NCI-H510A treated with DMSO at 0.1 percent for 48 hours (cell line): ENCODE measurements around the gene HAO1.
"Not testable (repeated sequence)": the region's sequence is repeated elsewhere in the genome, so short reads cannot be mapped to it uniquely, and the experiment has no call there.

ENCODE experiments used
- DNase-seq: peaks from one replicate; lab custom pipeline; 2025; lab: John Stamatoyannopoulos, UW

Gene HAO1

DNA sequence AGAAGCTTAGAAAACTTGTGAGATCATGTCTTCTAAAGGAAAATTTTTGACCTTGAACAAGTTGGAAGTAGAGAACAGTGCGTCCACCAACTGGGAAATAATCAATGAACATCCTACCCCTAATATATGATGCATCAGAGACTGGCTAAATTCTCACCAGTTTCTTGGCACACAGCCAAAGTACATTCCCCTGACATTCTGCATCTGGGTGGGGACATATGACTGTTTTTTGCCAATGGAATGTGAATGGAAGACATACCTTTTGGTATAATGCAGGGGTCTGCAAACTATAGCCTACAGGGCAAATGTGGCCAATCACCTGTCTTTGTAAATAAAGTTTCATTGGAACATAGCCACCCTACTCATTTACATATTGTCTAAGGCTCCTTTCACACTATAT, 84.7 kb downstream of the HAO1 start:
- DNase-seq = no peak

DNA sequence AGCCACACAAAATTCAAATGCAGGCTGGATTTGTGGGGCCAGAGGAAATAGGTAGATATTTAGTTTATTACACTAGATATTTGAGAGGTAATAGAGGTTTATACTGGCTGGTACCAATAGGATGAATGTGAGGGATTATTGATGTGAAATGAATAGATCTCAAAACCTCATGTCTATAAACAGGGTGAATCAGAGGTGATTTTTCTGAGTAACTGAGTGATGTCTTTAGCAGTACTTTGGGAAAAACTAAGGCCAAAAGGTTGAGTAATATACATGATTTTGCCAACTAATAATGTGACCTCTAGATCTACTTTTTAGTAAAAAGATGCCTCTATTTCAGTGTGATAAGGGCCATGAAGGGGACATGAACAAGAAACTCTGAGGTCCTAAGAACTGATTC, 86.8 kb downstream of the HAO1 start:
- no peak for DNase-seq

DNA sequence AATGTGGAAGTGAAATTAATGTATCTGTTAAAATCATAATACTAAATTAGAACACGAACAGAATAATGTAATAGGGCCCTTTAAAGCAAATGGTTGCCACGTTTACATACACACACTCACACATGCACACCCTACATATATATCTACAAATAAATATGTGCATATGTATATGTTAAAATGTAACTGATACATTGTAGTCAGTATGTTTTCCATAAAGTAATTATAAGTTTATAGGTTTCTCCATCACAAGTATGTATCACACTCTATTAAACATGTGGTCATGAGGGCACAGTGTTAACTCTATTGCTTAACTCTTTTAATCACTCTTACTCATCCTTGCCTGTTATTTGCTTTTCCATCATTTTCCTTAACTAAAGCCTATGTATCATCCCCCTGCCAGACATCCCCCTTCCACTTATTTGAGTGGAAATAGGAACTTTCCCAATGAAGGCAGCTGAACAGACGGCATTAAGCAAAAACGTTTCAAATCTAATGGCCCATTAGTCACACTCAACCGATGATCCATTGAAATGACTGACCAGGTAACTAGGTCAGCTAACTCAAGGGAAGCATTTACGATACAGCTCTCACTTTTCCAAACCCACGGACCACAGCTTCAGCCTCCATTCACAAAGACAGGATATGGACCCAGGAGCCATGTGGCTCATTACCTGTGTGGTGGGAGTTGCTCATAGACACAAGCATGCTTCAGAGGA, 89.3 kb downstream of the HAO1 start:
- no peak for DNase-seq

DNA sequence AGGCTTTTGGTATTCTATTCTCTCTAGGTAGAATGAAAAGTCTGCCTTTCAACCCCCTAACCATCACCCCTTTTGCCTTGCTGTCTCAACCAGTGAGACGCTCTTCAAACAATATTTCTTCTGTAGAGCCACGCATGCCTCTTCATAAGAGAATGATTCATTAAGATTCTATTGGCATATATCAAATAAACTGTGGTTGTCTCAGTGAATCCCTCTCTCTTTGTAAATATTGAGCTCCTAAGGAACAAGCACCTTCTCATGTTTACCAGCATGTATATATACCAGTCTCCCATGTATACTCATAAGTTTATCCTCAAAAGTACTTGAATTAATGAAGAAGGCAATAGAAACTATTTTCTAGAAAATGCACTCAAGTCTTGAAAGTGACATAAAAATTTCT, 90.6 kb downstream of the HAO1 start:
- no peak for DNase-seq

DNA sequence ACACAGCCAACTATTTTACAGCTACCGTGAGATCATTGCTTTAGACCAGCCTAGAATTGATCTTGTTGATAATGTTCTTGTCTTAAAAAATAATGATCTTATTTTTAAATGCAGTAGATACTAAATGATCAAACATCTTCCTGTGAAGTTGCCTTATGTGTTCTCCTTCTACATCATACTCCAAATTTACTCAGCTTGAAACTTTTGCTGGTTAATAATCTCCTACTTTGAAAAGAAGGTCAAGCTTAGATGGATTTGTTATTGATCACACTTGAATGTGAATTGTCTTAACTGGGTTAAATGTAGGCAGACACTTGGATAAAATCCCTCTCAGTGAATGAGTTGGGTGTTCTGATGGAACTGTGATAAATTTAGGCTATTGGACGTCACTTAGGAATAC, 91.9 kb downstream of the HAO1 start:
- no peak for DNase-seq

DNA sequence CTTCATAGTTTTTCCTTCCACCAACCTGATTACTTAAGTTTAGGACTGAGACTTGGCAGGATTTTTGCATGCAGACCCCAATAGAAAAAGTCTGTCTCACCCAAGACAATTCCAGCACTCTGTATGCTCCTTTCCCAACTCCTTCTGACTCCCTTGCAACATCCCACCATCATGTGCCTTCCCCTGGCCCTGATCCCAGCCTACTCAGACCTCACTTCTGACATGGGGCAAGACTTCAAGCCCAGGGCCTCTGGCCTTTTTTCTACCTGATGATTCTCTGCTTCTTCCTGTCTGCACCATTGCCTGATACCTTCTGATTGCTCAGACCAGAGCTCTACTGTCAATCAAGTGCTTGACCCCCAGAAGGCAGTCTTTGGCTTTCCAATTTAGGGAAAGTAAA, 96.6 kb downstream of the HAO1 start:
- no peak for DNase-seq

DNA sequence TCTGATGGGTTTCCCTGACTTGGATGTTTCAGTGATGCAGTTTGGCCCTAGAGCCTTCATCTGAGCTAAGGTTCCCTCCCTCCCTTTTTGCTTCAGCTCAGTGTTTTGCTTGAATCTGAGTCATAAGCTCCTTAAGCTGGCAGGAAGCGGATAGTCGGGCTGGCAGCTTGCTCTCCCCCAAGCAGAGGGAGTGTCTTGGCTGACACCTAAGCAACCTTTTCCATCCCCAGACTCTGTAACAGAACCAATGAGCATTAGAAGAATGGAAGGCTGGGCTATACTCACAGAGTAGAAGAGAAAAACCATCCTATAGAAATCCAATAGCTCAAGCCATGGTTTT, 98.3 kb downstream of the HAO1 start:
- DNase-seq = no peak

DNA sequence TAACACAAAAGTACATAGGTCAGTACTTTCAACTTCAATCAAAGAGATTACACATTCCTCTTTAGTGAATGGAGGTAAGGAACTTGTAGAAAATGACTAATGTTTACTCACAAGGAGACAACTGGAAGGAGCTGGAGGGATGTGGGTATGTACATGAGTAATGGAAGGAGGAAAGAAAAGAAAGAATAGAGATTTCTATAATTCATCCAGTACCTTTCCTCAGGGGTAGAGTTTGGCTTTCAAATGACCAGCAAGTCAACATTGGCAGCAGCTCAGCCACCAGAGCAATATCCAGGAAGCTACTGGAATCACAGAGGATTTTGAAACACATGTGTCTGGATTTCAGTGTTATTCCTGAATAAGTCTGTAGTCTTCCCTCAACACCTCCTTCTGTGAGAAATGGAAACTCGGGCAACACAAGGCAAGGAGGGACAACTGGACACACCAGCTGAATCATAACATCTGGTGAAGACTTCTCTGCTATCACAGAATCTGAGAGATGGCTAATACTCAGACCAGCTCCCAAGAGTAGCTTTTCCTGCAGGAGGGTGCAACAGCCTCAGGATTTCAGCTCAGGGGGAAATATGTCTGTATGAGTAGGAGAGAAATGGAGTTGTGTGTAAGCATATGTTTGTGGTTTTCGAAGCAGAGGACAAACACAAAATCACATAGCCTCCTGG, 98.8 kb downstream of the HAO1 start:
- no peak for DNase-seq

DNA sequence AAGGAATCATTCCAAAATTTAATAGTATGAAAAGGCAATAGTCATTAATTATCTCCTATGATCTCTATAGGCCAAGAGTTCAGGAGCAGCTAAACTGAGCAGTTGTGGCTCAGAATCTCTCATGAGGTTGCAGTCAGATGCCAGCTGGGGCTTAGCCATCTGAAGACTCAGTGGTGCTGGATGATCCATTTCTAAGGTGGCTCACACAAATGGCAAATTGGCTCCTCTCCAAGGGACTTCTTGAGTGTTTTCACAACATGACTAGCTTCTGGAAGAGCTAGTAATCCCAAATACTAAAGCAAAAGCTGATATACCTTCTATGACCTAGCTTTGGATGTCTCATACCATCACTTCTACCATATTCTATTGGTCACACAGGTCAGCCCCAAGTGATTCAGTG, 104.2 kb downstream of the HAO1 start:
- DNase-seq = no peak

DNA sequence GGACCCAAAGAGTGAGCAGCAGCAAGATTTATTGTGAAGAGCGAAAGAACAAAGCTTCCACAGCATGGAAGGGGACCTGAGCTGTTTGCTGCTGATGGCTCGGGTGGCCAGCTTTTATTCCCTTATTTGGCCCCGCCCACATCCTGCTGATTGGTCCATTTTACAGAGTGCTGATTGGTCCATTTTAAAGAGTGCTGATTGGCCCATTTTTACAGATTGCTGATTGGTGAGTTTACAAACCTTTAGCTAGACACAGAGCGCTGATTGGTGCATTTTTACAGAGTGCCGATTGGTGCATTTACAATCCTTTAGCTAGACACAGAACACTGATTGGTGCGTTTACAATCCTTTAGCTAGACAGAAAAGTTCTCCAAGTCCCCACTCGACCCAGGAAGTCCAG, 105.8 kb downstream of the HAO1 start:
- not testable (repeated sequence) for DNase-seq
